UCSD-AML1 (cell line): ENCODE data around the gene TAS2R13.
A peak's percentile ranks its signal among the peaks of the same experiment; 100 is the strongest.

Experiments used
- DNase-seq: peaks from one replicate; lab custom pipeline; 2025; ENCODE audit not compliant: unreplicated experiment; lab: John Stamatoyannopoulos, UW

TAS2R13 gene, protein sequence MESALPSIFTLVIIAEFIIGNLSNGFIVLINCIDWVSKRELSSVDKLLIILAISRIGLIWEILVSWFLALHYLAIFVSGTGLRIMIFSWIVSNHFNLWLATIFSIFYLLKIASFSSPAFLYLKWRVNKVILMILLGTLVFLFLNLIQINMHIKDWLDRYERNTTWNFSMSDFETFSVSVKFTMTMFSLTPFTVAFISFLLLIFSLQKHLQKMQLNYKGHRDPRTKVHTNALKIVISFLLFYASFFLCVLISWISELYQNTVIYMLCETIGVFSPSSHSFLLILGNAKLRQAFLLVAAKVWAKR

DNA sequence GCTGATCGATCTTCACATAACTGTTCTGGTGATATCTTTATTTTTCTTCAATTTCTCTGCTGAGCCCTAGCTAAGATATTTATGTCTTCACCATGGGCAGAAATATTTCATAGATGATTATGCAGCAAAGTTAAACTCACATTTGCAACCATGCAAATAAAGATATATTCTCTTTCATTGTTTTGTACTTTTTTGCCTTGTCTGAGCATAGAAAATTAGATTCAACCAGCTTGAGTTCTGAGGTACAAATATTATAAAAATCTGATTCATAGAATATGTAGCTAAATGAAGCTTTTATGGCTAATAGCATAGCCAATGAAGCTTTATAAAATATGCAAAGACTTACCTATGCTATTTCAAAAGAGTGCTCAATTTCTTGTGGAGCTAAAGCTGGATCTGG is at the start of gene TAS2R13:
TSS of gene TAS2R13 (minus strand) at position 101 of the 400 bp plus-strand sequence. CDS start 264 bp downstream, outside the sequence.
- no peak for DNase-seq

DNA sequence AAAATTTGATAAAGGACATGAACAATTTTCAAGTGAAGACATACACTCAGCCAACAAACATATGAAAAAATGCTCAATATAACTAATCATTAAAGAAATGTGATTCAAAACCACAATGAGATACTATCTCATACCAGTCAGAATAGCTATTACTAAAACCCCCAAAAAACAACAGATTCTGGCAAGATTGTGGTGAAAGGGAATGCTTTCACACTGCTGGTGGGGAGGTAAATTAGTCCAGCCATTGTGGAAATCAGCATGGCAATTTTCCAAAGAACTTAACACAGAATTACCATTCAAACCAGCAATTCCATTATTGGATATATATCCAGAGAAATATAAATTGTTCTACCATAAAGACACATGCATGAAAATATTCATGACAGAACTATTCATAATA is 48.4 kb upstream of the TAS2R13 start:
- no peak for DNase-seq

DNA sequence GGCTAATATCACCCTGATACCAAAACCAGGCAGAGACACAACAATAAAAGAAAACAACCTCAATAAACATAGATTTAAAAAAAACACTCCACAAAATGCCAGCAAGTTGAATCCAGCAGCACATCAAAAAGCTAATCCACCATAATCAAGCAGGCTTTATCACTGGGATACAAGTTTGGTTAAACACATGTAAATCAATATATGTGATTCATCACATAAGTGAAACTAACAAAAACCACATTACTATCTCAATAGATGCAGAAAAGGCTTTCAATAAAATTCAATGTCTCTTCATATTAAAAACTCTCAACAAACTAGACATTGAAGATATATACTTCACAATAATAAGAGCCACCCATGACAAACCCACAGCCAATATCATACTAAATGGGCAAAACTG is 46.7 kb upstream of the TAS2R13 start:
- no peak for DNase-seq

DNA sequence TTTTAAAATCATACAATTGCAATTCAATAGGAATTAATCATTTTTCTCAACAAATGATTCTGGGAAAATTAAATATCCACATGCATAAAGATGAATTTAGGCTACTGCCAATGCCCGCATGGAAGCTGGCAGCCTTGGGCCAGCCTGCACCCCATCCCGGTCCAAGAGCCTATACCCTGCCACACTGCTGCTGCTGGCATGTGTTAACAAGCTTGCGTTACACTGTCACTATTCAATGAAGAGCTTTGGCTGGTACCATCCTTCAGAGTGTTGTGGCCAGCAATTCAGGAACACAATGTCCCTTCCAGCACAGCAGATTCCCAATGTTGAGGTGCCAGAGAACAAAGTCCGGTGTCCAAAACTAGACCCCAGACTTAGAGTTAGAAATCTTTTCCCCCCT is 43.3 kb upstream of the TAS2R13 start:
- no peak for DNase-seq

DNA sequence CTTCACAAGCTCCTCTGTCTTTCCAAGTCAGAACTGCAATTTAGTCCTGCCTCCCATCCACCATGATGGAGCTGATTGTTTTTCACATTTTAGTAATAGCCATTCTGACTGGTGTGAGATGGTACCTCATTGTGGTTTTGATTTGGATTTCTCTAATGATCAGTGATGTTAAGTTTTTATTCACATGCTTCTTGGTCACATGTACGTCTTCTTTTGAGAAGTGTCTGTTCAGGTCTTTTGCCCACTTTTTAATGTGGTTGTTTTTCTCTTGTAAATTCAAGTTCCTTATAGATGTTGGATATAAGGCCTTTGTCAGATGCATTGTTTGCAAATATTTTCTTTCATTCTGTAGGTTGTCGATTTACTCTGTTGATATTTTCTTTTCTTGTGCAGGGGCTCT is 33.8 kb upstream of the TAS2R13 start:
- no peak for DNase-seq

DNA sequence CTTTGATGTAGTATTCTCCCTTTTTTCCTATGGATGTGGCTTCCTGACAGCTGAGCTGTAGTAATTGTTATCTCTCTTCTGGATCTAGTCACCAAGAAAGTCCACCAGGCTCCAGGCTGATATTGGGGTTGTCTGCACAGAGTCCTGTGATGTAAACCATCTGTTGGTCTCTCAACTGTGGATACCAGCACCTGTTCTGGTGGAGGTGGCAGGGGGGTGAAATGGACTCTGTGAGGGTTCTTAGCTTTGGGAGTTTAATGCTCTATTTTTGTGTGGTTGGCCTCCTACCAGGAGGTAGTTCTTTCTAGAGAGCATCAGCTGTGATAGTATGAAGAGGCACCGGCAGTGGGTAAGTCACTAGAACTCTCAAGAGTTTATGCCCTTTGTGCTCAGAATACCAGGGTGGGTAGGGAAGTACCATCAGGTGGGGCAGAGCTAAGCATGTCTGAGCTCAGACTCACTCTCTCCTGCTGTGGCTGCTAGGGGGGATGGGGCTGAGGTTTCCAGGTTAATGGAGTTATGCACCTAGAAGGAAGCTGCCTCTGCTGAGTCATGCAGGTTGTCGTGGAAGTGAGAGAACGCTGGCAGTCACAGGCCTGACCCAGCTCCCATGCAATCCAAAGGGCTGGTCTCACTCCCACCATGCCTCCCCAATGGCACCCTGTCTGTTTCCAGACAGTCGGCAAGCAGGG is 32.7 kb upstream of the TAS2R13 start:
- peak; percentile 13 for DNase-seq

DNA sequence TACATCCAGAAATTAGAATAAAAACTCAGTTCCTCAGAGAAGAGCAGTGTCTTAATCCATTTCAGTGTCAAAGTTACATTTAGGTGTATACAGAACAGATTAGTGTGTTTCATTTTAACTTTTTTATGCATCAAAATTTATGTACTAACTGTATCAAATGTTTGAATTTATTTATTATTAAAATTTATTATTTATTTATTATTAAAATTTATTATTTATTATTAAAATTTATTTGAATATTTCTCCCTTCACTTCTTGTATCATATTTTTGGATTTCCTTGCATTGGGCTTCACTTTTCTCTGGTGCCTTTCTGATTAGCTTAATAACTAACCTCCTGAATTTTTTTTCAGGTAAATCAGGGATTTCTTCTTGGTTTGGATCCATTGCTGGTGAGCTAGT is 32.0 kb upstream of the TAS2R13 start:
- no peak for DNase-seq

DNA sequence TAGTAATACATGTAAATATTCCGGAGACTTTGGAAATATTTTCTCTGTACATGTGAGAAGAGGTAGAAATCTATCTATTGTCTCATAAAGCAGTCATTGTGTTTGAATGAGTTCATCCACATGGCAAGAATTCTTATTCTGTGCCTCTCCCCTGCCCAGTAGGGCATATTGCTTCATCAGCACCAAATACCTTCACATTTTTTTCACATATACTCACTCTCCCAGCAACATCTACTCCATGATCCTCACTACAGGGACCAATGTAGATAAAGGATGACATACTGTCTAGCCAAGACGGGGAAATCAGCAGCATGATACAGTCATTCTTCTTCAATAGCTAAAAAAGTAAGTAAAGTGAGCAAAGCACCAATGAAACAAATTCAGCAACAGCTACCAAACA is 31.0 kb upstream of the TAS2R13 start:
- no peak for DNase-seq

DNA sequence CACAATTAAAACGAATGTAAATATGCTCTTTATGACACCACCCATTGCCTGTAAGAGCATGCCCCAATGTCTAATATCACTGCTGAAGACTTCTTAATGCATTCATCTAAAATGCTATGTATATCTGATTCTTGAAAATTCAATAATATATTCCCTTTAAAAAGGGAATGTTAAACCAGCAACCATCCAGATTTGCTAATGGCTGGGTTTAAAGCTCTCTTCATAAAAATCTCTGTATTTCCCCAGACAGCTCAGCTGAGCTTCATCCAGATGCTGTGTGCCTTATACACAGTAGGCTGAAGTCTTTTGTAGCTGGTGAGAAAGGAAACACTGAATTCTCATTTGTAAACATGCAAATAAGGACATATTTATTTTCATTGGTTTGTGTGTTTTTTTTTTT is 29.8 kb upstream of the TAS2R13 start, which contains the start of gene TAS2R14:
TSS of gene TAS2R14 (minus strand) at position 101 of the 400 bp plus-strand sequence. CDS start at position 45, 56 bp downstream.
- no peak for DNase-seq

DNA sequence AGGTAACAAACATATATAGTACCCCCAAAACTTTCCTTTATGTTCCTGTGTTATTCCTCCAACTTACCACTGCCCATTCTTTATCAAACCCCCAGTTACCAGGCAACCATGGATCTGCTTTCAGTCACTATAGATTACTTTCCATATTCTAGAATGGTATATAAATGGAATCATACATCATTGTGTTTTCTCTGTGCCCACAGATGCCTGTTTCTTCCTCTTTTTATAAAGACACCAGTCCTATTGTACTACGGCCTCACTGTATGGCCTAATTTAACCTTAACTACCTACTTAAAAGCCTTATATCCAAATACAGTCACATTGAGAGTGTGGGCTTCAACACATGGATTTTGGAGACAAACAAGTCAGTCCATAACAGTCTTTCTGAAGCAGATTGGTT is 27.1 kb upstream of the TAS2R13 start:
- no peak for DNase-seq

DNA sequence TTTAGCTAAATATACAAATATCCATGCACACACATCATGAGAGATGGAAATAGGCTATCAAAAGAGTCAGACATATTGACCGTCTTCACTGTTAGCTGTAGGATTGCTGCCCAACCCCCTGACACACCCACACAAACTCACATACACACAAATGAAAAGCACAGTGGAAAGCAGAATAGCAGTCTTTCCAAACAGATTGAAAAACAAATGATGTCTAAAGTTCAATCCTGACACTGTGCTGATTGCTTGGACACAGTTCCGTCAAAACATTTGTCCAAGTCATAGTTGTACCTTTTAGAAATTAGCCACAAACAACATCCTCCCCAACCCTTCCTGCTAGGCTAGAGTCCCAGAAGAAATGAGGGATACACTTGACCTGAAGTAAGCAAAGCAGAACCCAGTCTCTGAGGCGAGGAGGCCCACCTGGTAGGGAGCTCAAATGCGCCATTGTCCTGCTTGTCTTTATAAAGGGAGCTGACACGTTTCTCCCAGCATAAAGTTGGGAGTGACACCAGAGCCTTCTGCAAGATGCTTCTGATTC is 19.5 kb upstream of the TAS2R13 start, which contains the start of gene PRH2:
TSS of gene PRH2 (plus strand) at position 491 of the 541 bp plus-strand sequence. CDS start at position 529, 38 bp downstream.
- DNase-seq = no peak

DNA sequence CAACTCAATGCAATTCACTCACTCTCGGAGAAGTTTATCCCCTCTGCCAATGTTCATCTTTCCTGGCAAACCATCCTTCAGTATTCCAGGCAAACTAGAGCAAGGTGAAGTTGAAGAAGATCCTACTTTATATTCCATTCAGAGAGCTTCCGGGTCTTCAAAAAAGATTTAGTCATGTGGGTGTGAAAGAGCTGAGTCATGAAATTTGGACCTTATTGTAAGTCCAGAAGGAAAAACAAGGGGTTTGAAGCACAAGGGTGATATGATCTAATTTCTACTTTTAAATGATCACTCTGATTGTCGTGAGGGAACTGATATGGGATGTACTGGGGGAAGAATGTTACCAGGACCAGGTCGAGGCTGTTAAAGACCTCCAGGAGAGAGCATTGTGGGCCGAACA is 16.9 kb upstream of the TAS2R13 start:
- no peak for DNase-seq

DNA sequence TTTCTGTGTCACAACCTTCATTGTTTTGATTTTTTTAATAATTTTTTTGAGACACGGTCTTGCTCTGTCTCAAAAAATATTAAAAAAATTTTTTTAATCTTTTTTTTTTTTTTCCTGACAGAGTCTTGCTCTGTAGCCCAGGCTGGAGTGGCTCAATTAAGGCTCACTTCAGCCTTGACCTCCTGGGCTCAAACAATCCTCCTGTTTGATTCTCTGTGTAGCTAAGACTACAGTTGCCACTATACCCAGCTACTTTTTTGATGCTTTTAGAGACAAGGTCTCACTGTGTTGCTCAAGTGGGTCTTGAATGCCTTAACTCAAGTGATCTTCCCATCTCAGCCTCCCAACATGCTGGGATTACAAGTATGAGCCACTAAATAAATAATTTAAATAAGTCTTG is 10.4 kb upstream of the TAS2R13 start:
- no peak for DNase-seq

DNA sequence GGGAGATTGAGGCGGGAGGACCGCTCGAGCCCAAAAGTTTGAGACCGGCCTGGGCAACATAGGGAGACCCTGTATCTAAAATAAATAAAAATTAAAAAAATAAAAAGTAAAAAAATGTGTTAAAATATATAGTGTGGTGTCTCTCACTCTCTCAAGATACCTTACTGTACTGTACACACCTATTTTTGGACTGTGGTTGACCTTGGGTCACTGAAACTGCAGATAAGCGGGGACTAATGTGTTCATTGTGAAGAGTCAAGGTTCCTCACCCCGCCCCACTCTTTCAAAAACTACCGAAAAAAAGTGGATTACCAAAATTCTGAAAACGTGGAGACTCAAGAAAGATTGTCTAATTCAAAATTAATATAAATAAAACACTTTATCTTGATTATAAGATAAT is 1.0 kb upstream of the TAS2R13 start:
- DNase-seq = no peak

DNA sequence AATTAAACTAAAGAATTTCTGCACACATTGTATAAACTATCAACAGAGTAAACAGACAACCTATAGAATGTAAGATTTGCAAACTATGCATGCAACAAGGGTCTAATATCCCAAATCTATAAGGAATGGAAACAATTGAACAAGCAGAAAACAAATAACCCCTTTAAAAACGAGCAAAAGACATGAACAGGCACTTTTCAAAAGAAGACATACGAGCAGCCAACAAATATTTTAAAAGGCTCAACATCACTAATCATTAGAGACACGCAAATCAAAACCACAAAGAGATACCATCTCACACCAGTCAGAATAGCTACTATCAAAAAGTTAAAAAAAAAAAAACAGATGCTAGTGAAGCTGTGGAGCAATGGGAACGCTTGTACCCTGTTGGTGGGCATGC is 4.7 kb downstream of the TAS2R13 start:
- no peak for DNase-seq

DNA sequence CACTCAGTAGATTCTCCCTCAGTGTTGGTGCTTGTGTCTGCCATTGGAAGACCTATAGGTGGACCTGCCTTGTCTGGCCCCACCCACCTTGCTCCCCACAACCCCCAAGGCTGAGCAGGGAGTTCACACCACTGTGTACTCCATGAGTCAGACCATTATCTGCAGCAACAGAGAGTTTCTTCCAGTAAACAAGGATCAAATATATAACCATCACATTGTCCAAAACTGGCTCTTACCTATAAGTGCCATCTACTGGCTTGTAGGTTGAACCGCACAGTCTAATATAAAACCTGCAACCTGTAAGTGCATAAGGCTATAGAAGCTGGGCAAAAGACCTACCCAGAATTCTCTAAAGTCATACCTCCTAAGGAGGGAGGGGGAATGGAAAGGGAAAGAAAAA is 7.9 kb downstream of the TAS2R13 start:
- DNase-seq = no peak

DNA sequence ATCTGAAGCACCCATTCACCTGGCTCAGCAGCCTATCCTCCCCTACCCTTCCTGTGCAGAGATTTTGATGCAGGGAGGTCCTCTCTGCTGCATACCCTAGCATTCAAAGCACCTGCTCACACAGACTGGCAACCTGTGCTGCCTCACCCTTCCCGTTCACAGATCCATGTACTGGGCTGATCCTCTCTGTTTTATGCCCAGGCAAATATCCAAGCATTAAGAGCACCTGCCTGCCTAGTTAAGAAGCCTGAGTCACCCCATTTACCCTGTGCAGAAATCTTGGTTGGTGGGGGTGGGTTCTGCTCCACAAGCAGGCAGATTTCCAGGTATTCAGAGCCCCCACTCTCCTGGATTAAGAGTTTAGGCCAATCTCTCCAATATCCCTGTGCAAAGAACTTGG is 8.4 kb downstream of the TAS2R13 start:
- no peak for DNase-seq

DNA sequence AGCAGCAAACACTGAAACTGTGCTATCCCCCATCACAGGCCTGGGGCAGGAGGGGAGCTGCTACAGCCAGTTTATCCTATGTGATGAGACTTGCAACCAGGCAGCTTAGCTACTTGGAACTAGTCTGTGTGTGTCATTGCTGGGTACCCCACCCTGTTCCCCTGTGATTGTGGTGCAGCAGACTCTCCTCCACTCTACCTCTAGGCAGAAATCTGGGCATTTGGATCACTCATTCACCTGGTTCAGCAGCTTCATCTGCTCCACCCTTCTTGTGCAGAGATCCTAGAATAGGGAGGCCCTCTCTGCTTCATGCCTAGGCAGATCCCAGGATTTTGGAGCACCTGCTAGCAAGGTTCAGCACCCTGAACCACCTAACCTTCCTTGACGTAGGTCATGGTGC is 8.8 kb downstream of the TAS2R13 start:
- no peak for DNase-seq

DNA sequence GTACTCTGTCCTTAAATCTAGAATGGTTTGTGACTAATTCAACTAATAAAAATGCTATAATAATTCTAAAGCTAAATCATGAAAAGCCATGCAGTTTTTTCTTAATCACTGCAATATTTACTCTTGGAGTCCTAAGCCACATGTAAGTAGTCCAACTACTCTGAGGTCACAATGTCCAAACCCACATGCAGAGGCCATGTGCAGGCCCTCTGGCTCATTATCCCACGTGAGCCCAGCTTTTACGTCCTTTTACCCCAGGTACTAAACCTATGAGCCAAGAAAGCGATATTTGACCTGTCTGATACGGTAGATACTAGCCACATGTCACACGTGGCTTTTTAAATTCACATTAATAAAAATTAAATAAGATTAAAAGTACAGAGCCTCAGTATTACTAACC is 12.5 kb downstream of the TAS2R13 start:
- DNase-seq = no peak

DNA sequence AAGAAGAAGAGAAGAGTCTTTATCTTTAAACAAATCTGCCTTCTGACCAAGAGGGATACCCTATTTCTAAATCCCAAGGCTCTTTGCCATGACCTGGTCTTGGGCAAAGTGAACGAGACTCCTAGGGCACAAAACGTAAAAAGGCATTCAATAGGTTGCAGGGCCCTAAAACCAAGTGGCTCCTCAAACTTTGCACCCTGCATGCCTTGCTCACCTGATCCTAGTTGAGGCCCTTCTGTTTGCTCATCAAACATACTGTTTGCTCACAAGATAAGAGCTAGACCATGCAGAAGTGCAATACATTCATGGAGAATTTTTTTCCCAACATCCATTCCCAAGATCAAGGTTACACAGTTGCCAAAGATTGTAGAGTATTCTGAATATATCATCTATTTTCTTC is 17.4 kb downstream of the TAS2R13 start:
- DNase-seq = no peak

DNA sequence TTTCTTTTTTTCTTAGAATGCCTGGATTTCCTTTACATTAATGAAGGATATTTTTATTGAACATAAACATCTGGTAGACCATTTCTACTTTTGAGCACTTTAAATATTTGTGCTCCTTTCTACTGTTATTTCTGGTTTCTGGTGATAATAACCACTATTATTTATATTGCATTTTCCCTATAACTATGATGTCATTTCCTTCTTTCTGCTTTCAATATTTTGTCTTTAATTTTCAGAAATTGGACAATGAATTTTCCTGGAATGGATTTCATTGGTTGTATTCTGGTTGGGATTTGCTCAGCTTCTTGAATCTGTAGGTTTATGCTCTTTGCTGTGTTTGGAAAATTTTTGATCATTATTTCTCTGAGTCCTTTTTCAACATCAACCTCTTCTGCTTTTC is 20.1 kb downstream of the TAS2R13 start:
- DNase-seq = no peak

DNA sequence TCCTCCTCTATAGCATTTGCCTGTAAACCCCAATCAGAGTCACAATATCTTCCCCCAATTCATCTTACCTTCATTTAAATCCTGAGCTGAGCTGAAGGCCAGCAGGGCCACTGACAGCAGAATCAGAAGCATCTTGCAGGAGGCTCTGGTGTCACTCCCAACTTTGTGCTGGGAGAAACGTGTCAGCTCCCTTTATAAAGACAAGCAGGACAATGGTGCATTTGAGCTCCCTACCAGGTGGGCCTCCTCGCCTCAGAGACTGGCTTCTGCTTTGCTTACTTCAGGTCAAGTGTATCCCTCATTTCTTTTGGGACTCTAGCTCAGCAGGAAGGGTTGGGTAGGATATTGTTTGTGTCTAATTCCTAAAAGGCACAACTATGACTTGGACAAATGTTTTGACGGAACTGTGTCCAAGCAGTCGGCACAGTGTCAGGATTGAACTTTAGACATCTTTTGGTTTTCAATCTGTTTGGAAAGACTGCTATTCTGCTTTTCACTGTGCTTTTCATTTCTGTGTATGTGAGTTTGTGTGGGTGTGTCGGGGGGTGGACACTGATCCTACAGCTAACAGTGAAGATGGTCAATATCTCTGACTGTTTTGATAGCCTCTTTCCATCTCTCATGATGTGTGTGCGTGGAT is 25.2 kb downstream of the TAS2R13 start, which contains the start of gene PRH1:
TSS of gene PRH1 (minus strand) at position 170 of the 640 bp plus-strand sequence. CDS start at position 132, 38 bp downstream.
- DNase-seq = no peak
